Endothelial cell (in vitro differentiated cells): ENCODE results near the gene CYP27C1. TPM values are rescaled to one million over a fixed set of nuclear protein-coding genes. Genes with fewer than 3 reads are reported as not detected.

Source experiments
- DNase-seq: peaks from one replicate; pipeline ENCODE4 v3.0.0; 2021; ENCODE audit warnings: low spot score
- H3K27ac Mint-ChIP-seq: one replicate; pipeline ENCODE4 v1.8.0; 2021; ENCODE audit warnings: mixed read lengths, inconsistent platforms; ENCODE audit not compliant: unreplicated experiment
- H3K27me3 Mint-ChIP-seq: one replicate; pipeline ENCODE4 v1.8.0; 2021; ENCODE audit warnings: mild to moderate bottlenecking, moderate library complexity, mixed read lengths, inconsistent platforms; ENCODE audit not compliant: unreplicated experiment
- H3K36me3 Mint-ChIP-seq: one replicate; pipeline ENCODE4 v1.8.0; 2021; ENCODE audit warnings: mild to moderate bottlenecking, low read depth, mixed read lengths, inconsistent platforms; ENCODE audit not compliant: unreplicated experiment
- H3K4me1 Mint-ChIP-seq: one replicate; pipeline ENCODE4 v1.8.0; 2021; ENCODE audit warnings: mild to moderate bottlenecking, mixed read lengths, inconsistent platforms; ENCODE audit not compliant: unreplicated experiment
- H3K4me3 Mint-ChIP-seq: one replicate; pipeline ENCODE4 v1.8.0; 2021; ENCODE audit warnings: mild to moderate bottlenecking, mixed read lengths, inconsistent platforms; ENCODE audit not compliant: unreplicated experiment
- H3K9me3 Mint-ChIP-seq: one replicate; pipeline ENCODE4 v1.8.0; 2021; ENCODE audit warnings: mixed read lengths, inconsistent platforms; ENCODE audit not compliant: unreplicated experiment
- total RNA-seq: library from RNA; stranded (reverse); fragmentation: NEBNext Ultra II Directional; extraction: Animal tissue kit (Norgen Biotek cat#: 25700); gene quantifications from one replicate; pipeline ENCODE4 v1.2.1, GENCODE V29; 2021; ENCODE audit not compliant: unreplicated experiment
- TF ChIP-seq, protein P1 (sequence below): fragments of 200-600 bp; sonication (generic); IDR thresholded peaks from one replicate; pipeline ENCODE4 v1.5.0; 2021; ENCODE audit warnings: antibody characterized with exemption; ENCODE audit not compliant: unreplicated experiment

Gene CYP27C1
- total RNA-seq, 1 donor from 2014 or later = 6.4 TPM

DNA sequence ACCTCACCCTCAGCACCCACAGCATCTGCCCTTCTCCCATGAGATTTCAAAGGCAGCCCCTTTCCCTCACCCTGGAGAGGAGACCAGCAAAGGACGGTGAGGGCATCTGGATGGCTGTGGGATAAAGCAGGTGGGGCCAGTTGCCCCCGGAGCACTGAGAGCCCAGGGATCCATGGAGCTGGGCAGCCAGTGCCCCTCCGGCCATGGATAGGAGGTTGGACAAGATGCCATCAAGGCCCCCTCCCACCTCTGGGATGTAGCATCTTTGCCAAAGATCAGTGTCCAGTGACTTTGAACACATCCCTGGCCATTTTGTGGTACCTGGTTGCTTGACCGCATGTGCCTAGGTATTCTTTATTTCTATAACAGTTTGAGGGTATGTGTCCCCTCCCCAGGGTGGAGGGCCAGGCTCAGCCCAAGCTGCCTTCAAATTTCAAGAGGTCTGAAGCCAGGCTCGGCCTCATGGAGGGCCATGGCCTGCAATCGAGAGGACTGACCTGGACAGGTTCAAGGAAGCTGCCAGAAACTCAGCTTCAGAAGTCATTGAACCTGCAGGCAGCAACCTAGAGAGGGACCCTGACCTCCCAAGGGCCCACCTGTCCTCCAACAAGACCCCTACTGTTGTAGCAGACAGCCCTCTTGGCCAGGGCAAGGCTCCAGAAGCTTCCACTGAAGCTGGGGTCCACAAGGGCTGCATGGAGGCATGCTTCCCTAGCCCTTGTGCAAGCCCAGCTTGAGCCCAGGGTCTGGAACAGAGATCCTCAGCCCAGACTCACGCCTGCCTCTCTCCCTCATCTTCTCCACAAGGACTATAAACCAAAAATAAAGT is 57.6 kb downstream of the CYP27C1 start:
- Mint-ChIP-seq H3K4me1 (peaks cover 9% of the 10 kb centered on the region), H3K27ac (no peak overlapping the region), H3K9me3 (no peaks in the 10 kb centered on the region), H3K27me3 (peaks cover 5% of the 10 kb centered on the region), H3K4me3 (no peak overlapping the region), H3K36me3 (no peaks in the 10 kb centered on the region)
- no peak for DNase-seq
- TF ChIP-seq, protein P1, sequence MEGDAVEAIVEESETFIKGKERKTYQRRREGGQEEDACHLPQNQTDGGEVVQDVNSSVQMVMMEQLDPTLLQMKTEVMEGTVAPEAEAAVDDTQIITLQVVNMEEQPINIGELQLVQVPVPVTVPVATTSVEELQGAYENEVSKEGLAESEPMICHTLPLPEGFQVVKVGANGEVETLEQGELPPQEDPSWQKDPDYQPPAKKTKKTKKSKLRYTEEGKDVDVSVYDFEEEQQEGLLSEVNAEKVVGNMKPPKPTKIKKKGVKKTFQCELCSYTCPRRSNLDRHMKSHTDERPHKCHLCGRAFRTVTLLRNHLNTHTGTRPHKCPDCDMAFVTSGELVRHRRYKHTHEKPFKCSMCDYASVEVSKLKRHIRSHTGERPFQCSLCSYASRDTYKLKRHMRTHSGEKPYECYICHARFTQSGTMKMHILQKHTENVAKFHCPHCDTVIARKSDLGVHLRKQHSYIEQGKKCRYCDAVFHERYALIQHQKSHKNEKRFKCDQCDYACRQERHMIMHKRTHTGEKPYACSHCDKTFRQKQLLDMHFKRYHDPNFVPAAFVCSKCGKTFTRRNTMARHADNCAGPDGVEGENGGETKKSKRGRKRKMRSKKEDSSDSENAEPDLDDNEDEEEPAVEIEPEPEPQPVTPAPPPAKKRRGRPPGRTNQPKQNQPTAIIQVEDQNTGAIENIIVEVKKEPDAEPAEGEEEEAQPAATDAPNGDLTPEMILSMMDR = no peak

DNA sequence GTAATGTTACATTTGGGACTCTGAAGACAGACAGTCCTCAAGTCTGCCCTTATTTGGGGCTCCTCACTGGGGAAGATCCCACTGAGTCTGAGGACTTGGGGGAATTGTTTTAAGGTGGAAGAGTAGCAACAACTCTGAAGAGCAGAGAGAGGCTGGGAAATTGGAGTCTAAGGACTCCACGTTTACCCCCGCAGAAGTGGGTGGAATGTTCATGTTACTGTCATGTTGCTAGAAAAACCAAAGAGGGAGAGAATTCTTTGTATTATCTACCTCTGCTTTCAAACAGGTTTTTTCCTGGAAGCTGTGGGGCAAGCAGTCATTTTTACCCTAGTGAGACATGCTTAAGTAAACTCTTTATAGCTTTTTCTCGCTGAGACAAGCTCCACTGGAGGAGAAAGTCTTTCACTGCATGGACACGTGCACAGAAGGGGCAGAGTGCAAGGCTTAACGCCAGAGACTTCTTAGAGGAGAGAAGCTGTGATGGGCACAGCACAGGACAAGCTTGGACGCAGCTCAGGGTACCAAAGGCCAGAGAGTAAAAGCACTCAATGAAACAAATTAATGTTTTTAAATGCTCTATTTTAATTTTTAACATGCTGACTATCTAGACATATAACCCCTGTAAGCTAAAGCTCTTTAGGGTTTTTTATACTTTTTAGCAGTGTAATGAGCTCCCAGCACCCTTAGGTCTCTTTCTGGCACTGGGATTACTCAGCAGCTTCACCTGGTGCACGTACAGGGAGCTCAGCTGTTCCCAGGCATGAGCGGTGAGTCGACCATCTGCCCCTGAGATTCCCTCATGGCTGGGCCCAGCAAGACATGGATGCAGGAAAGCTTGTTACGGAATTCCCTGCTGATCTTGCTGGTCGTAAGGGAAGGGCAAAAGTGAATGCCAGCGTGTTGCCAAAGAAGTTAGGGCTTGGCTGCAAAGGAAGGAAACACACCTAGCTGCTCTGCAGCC is 58.6 kb downstream of the CYP27C1 start:
- Mint-ChIP-seq H3K4me1 (peaks cover 9% of the 10 kb centered on the region), H3K4me3 (no peak overlapping the region), H3K36me3 (no peaks in the 10 kb centered on the region), H3K9me3 (no peaks in the 10 kb centered on the region), H3K27me3 (peaks cover 5% of the 10 kb centered on the region), H3K27ac (no peak overlapping the region)
- DNase-seq = no peak
- TF ChIP-seq, protein P1 = no peak

DNA sequence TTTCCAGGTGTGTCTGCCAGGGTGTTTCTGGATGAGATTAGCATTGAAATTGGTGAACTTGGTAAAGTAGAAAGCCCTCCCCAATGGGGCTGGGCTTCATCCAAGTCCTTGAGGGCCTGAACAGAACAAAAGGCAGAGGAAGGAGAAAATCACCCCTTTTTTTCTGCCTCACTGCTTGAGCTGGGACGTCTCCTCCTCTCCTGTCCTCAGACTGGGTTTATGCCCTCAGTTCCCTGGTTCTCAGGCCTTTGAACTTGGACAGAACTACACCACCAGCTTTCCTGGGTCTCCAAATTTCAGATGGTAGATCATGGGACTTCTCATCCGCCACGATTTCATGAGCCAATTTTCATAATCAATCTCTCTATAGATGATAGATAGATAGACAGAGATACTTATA is 59.4 kb downstream of the CYP27C1 start:
- TF ChIP-seq, protein P1 = no peak
- Mint-ChIP-seq H3K9me3 (no peaks in the 10 kb centered on the region), H3K27me3 (peaks cover 5% of the 10 kb centered on the region), H3K4me1 (peaks cover 7% of the 10 kb centered on the region), H3K4me3 (no peak overlapping the region), H3K36me3 (no peaks in the 10 kb centered on the region), H3K27ac (no peak overlapping the region)
- no peak for DNase-seq

DNA sequence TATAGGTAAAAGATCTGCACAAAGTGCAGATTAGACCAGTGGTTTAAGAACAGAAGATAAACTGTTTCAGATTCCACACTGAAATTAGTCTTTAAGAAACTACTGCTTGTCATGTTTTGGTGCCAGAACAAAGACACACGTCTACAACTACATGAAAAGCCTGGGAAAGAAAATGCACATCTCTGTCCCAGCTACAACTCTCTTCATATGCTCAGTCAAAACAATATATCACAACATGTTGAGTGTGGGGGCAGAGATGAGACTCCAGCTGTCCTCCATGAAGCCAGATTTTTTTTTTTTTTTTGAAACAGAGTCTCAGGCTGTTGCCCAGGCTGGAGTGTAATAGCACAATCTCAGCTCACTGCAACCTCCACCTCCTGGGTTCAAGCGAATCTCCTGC is 60.6 kb downstream of the CYP27C1 start:
- H3K4me1 Mint-ChIP-seq = peaks cover 4% of the 10 kb centered on the region
- TF ChIP-seq, protein P1 = no peak
- H3K27me3 Mint-ChIP-seq = peaks cover 4% of the 10 kb centered on the region
- no peak overlapping the region for H3K4me3 Mint-ChIP-seq
- no peak overlapping the region for H3K27ac Mint-ChIP-seq
- DNase-seq = no peak
- no peaks in the 10 kb centered on the region for H3K36me3 Mint-ChIP-seq
- H3K9me3 Mint-ChIP-seq = no peaks in the 10 kb centered on the region
